Measurements from ENCODE around the gene CEACAM19. TPM values are rescaled to one million over a fixed set of nuclear protein-coding genes. Genes with fewer than 3 reads are reported as not detected.
"Not testable (repeated sequence)": the region's sequence is repeated elsewhere in the genome, so short reads cannot be mapped to it uniquely, and the experiment has no call there.

The CEACAM19 gene
- total RNA-seq, 2 donors from 2014 or later, result 3.4 to 6.2 TPM

GRCh38 chr19:44719262-44719701 lies 48.0 kb downstream of the CEACAM19 start:
- H3K4me3 ChIP-seq, result no peak overlapping the region
- no peaks in the 10 kb centered on the region for H3K27me3 ChIP-seq (replicated peaks; ENCODE audit: insufficient read depth)
- H3K4me1 ChIP-seq (ENCODE audit: control insufficient read depth in 1 of 2, low read depth in 2 of 2), result peaks cover 35 to 41% of the 10 kb centered on the region in 2 donors
- H3K36me3 ChIP-seq, result no peaks in the 10 kb centered on the region
- ATAC-seq (ENCODE audit: insufficient number of reproducible peaks, low FRiP score, low read depth) (no peak), DNase-seq (ENCODE audit: low spot score) (no peak)
- H3K27ac ChIP-seq, result peak overlapping the region in 1 of 2 donors; percentile 93
- no peak for TF ChIP-seq CTCF (IDR thresholded peaks at IDR 0.05)
- no peaks in the 10 kb centered on the region for H3K9me3 ChIP-seq

GRCh38 chr19:44720396-44720795 lies 49.1 kb downstream of the CEACAM19 start:
- H3K9me3 ChIP-seq, H3K36me3 ChIP-seq: not testable (repeated sequence)
- peaks cover 42 to 52% of the 10 kb centered on the region in 2 donors for H3K4me1 ChIP-seq (ENCODE audit: control insufficient read depth in 1 of 2, low read depth in 2 of 2)

GRCh38 chr19:44720945-44721344 lies 49.7 kb downstream of the CEACAM19 start:
- peak overlapping the region in 1 of 2 donors; percentile 15 for H3K27ac ChIP-seq
- DNase-seq (ENCODE audit: low spot score), result no peak
- no peaks in the 10 kb centered on the region for H3K9me3 ChIP-seq
- no peaks in the 10 kb centered on the region for H3K27me3 ChIP-seq (replicated peaks; ENCODE audit: insufficient read depth)
- no peak for TF ChIP-seq CTCF (IDR thresholded peaks at IDR 0.05)
- H3K4me3 ChIP-seq, result no peak overlapping the region
- ATAC-seq (ENCODE audit: insufficient number of reproducible peaks, low FRiP score, low read depth), result no peak
- no peaks in the 10 kb centered on the region for H3K36me3 ChIP-seq
- peaks cover 42 to 55% of the 10 kb centered on the region in 2 donors for H3K4me1 ChIP-seq (ENCODE audit: control insufficient read depth in 1 of 2, low read depth in 2 of 2)

More at GRCh38 chr19:44720396-44720795, 49.1 kb downstream of the CEACAM19 start:
- H3K4me3 ChIP-seq; H3K27ac ChIP-seq; DNase-seq (ENCODE audit: low spot score); ATAC-seq (ENCODE audit: insufficient number of reproducible peaks, low FRiP score, low read depth); H3K27me3 ChIP-seq (replicated peaks; ENCODE audit: insufficient read depth): not testable (repeated sequence)

GRCh38 chr19:44721369-44721768 lies 50.1 kb downstream of the CEACAM19 start:
- not testable (repeated sequence) for H3K27me3 ChIP-seq (replicated peaks; ENCODE audit: insufficient read depth); ATAC-seq (ENCODE audit: insufficient number of reproducible peaks, low FRiP score, low read depth); H3K36me3 ChIP-seq; H3K9me3 ChIP-seq; DNase-seq (ENCODE audit: low spot score); H3K4me3 ChIP-seq
- H3K27ac ChIP-seq, result peak overlapping the region in 1 of 2 donors; percentile 15
- H3K4me1 ChIP-seq (ENCODE audit: control insufficient read depth in 1 of 2, low read depth in 2 of 2), result peaks cover 42 to 55% of the 10 kb centered on the region in 2 donors

GRCh38 chr19:44722131-44723121 lies 51.1 kb downstream of the CEACAM19 start:
- Histone ChIP-seq H3K4me3 (no peak overlapping the region), H3K4me1 (ENCODE audit: control insufficient read depth in 1 of 2, low read depth in 2 of 2) (peaks cover 42 to 55% of the 10 kb centered on the region in 2 donors), H3K9me3 (no peaks in the 10 kb centered on the region), H3K27ac (no peak overlapping the region), H3K27me3 (replicated peaks; ENCODE audit: insufficient read depth) (no peaks in the 10 kb centered on the region), H3K36me3 (no peaks in the 10 kb centered on the region)
- no peak for ATAC-seq (ENCODE audit: insufficient number of reproducible peaks, low FRiP score, low read depth)
- no peak for DNase-seq (ENCODE audit: low spot score)
- no peak for TF ChIP-seq CTCF (IDR thresholded peaks at IDR 0.05)

GRCh38 chr19:44723299-44723951 lies 52.1 kb downstream of the CEACAM19 start:
- Histone ChIP-seq H3K36me3 (no peaks in the 10 kb centered on the region), H3K4me3 (no peak overlapping the region), H3K9me3 (no peaks in the 10 kb centered on the region), H3K27ac (no peak overlapping the region), H3K27me3 (replicated peaks; ENCODE audit: insufficient read depth) (no peaks in the 10 kb centered on the region), H3K4me1 (ENCODE audit: control insufficient read depth in 1 of 2, low read depth in 2 of 2) (peaks cover 33 to 46% of the 10 kb centered on the region in 2 donors)
- ATAC-seq (ENCODE audit: insufficient number of reproducible peaks, low FRiP score, low read depth) (no peak), DNase-seq (ENCODE audit: low spot score) (no peak)
- no peak for TF ChIP-seq CTCF (IDR thresholded peaks at IDR 0.05)

All from thoracic aorta (tissue), 2 donors.